K562 (cell line): ENCODE data around the gene WDR64.

Source experiments
- BRCA1 ChIP-seq, 2 experiments: fragments of 450-650 bp in 1 of 2; sonication (generic) in 1 of 2; formaldehyde crosslinking in 1 of 2; IDR thresholded peaks; 2 replicates each; pipeline versions ENCODE4 v1.5.0 to v1.6.1; 2017 to 2020; ENCODE audit warnings: mild to moderate bottlenecking in 1 of 2, missing genetic modification reagents in 1 of 2
- CEBPB ChIP-seq: fragments of 450-650 bp; IDR thresholded peaks from 2 replicates; pipeline ENCODE4 v1.6.1; 2016; ENCODE audit warnings: missing genetic modification characterization, missing compliant biosample characterization
- ERF ChIP-seq: fragments of 450-650 bp; formaldehyde crosslinking; IDR thresholded peaks from 2 replicates; pipeline ENCODE4 v1.4.0; 2020; ENCODE audit warnings: mild to moderate bottlenecking, mixed read lengths
- MXI1 ChIP-seq: IDR thresholded peaks from 2 replicates; pipeline ENCODE4 v1.6.1; 2011; ENCODE audit warnings: low read depth, mild to moderate bottlenecking, improper control_type of control experiment, low read length
- NCOR1 ChIP-seq: fragments of 450-650 bp; IDR thresholded peaks from 2 replicates; pipeline ENCODE4 v1.6.1; 2016; ENCODE audit warnings: mild to moderate bottlenecking, moderate library complexity
- RAD21 ChIP-seq, 2 experiments: fragments of 250-450 bp in 1 of 2; fragments of 450-650 bp in 1 of 2; sonication (Bioruptor Pico) in 1 of 2; formaldehyde crosslinking in 1 of 2; IDR thresholded peaks in 1 of 2; conservative IDR thresholded peaks in 1 of 2; 2 replicates each; pipeline versions ENCODE4 v1.4.0 to v1.8.0; 2020 to 2022; ENCODE audit warnings: mild to moderate bottlenecking in 2 of 2, moderate library complexity in 1 of 2
- RNF2 ChIP-seq: sonication (generic); IDR thresholded peaks from 2 replicates; pipeline ENCODE4 v1.6.1; 2016
- SRSF9 ChIP-seq: fragments of 200-400 bp; formaldehyde crosslinking; IDR thresholded peaks from 2 replicates; pipeline ENCODE4 v1.6.1; 2017; ENCODE audit warnings: low read depth, low read length, borderline replicate concordance
- ZFP91 ChIP-seq: sonication (generic); formaldehyde crosslinking; IDR thresholded peaks from 2 replicates; pipeline ENCODE4 v1.8.0; 2022; ENCODE audit warnings: mild to moderate bottlenecking, missing genetic modification reagents

GRCh38 chr1:241706967-241707366 lies 54.9 kb downstream of the WDR64 start:
- no peak for TF ChIP-seq MXI1
- TF ChIP-seq ERF (CRISPR knock-in tag) = no peak
- no peak for TF ChIP-seq BRCA1 (IDR thresholded peaks at IDR 0.05)
- TF ChIP-seq BRCA1 (CRISPR knock-in tag; IDR thresholded peaks at IDR 0.05) = no peak
- no peak for TF ChIP-seq SRSF9
- TF ChIP-seq ZFP91 (CRISPR knock-in tag) = no peak
- no peak for TF ChIP-seq CEBPB (tag)
- TF ChIP-seq NCOR1 = no peak
- TF ChIP-seq RAD21 (CRISPR knock-in tag; conservative IDR thresholded peaks at IDR 0.05 in 1 of 2, IDR thresholded peaks at IDR 0.05 in 1 of 2) = no peak
- no peak for TF ChIP-seq RNF2
